ENCODE results near the gene RNF26. TPM values are rescaled to one million over a fixed set of nuclear protein-coding genes. Genes with fewer than 3 reads are reported as not detected.

RNF26 gene
- total and polyA plus RNA-seq, 2 donors (not counting 3 experiments of a cell fraction or from before 2014, with no cell fraction given) = 40.1 to 43.8 TPM

DNA sequence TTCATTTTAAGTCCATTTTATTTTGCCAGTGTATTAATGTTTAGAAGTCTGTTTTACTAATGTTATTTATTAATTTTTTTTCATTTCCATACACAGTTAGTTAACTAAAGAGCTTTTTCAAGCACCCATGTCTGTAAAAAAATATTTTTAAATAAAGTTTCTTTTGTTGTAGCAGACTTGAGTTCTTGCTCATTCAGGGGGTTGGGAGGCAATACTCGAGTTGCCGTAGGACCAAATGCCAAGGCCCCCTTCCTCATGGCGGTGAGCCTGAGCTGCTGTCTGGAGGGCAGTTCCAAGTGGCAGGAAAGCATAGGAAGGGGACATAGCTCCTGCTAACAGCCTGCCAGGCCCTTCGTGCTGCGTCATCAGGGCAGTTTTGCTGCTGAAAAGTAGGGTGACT, 26.4 kb upstream of the RNF26 start:
- H3K79me2 ChIP-seq (ENCODE audit: control insufficient read depth, insufficient read depth, low read length) = peaks cover 19% of the 10 kb centered on the region
- intact Hi-C loops (cut with micrococcal nuclease) (loop anchor here (2.0 kb wide), 1 partner anchor 45 kb away; no protein-coding TSS in a partner anchor), dilution Hi-C loops (cut with MboI; ENCODE audit: extremely low pct_ligation_motif_present, low sequenced_read_pairs) (no loop called here)
- H3K9ac ChIP-seq (replicated peaks; ENCODE audit: extremely low read depth, insufficient read depth, low read length) = no peak overlapping the region
- H3K27me3 ChIP-seq (ENCODE audit: control insufficient read depth in 2 of 2, insufficient read depth in 2 of 2, low read length in 2 of 2) = no peaks in the 10 kb centered on the region
- no TSS peak for BruUV-seq (replicated peaks)
- H3K4me2 ChIP-seq (ENCODE audit: insufficient read depth, low read length) = no peak overlapping the region
- no peak for FAIRE-seq
- no peak for DNase-seq (ENCODE audit: low read depth, low spot score)
- no peak overlapping the region for H3K27ac ChIP-seq (ENCODE audit: insufficient read depth, low read depth, low read length)
- H3K4me3 ChIP-seq (replicated peaks in 1 of 3; ENCODE audit: insufficient read depth in 1 of 3, low read depth in 1 of 3, low read length in 3 of 3) = no peak overlapping the region
- TF ChIP-seq FOS (IDR thresholded peaks at IDR 0.05; ENCODE audit: borderline replicate concordance, insufficient read depth, low read length) (no peak), GATA2 (IDR thresholded peaks at IDR 0.05; ENCODE audit: insufficient read depth, insufficient read length, low read depth, low read length) (no peak)
- peaks cover 2% of the 10 kb centered on the region for H3K4me1 ChIP-seq (ENCODE audit: control insufficient read depth, extremely low read depth, insufficient read depth, low read length)
- no peaks in the 10 kb centered on the region for H3K9me3 ChIP-seq (replicated peaks; ENCODE audit: control insufficient read depth, insufficient read depth, low read length)
- POLR2A ChIA-PET = interaction anchor here (1.1 to 5.5 kb wide), 3 partner anchors 9 to 213 kb away, joined by 6 to 17 read pairs (median 6); partner anchors contain the start of gene MCAM
- H3K9me1 ChIP-seq (replicated peaks; ENCODE audit: control insufficient read depth, extremely low read depth, insufficient read depth, low read length) = no peaks in the 10 kb centered on the region
- H3K36me3 ChIP-seq (ENCODE audit: control insufficient read depth in 2 of 2, extremely low read depth in 1 of 2, insufficient read depth in 2 of 2, low read length in 2 of 2) = peaks cover 25 to 44% of the 10 kb centered on the region in 2 experiments
- H4K20me1 ChIP-seq (replicated peaks; ENCODE audit: control insufficient read depth, extremely low read depth, insufficient read depth, low read length) = no peaks in the 10 kb centered on the region
- CTCF ChIA-PET = interaction anchor here (0.5 to 9.7 kb wide), 17 partner anchors 11 to 258 kb away, joined by 3 to 136 read pairs (median 3); partner anchors contain the start of genes C1QTNF5, CBL, MCAM and RNF26
- no peak overlapping the region for H2AFZ ChIP-seq (ENCODE audit: low read depth, low read length)

DNA sequence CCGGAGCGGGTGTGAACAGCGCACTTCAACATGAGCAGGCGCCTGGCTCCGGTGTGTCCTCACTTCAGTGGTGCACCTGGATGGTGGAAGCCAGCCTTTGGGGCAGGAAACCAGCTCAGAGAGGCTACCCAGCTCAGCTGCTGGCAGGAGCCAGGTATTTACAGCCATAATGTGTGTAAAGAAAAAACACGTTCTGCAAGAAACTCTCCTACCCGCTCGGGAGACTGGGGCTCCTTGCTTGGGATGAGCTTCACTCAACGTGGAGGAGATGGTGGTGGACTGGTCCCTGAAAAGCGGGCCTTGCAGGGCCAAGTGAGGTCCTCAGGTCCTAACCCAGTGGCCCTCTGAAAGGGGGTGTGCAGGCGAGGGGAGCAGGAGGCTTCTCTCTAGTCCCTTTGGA, 24.9 kb upstream of the RNF26 start:
- Histone ChIP-seq H4K20me1 (replicated peaks; ENCODE audit: control insufficient read depth, extremely low read depth, insufficient read depth, low read length) (no peaks in the 10 kb centered on the region), H3K9me3 (replicated peaks; ENCODE audit: control insufficient read depth, insufficient read depth, low read length) (no peaks in the 10 kb centered on the region), H3K27me3 (ENCODE audit: control insufficient read depth in 2 of 2, insufficient read depth in 2 of 2, low read length in 2 of 2) (no peaks in the 10 kb centered on the region), H3K9ac (replicated peaks; ENCODE audit: extremely low read depth, insufficient read depth, low read length) (no peak overlapping the region), H3K9me1 (replicated peaks; ENCODE audit: control insufficient read depth, extremely low read depth, insufficient read depth, low read length) (no peaks in the 10 kb centered on the region), H3K4me2 (ENCODE audit: insufficient read depth, low read length) (no peak overlapping the region), H3K27ac (ENCODE audit: insufficient read depth, low read depth, low read length) (no peak overlapping the region), H3K4me3 (replicated peaks in 1 of 3; ENCODE audit: insufficient read depth in 1 of 3, low read depth in 1 of 3, low read length in 3 of 3) (no peak overlapping the region), H3K36me3 (ENCODE audit: control insufficient read depth in 2 of 2, extremely low read depth in 1 of 2, insufficient read depth in 2 of 2, low read length in 2 of 2) (peaks cover 21 to 52% of the 10 kb centered on the region in 2 experiments), H3K79me2 (ENCODE audit: control insufficient read depth, insufficient read depth, low read length) (peaks cover 33% of the 10 kb centered on the region), H2AFZ (ENCODE audit: low read depth, low read length) (no peak overlapping the region), H3K4me1 (ENCODE audit: control insufficient read depth, extremely low read depth, insufficient read depth, low read length) (peaks cover 10% of the 10 kb centered on the region)
- dilution Hi-C loops (cut with MboI; ENCODE audit: extremely low pct_ligation_motif_present, low sequenced_read_pairs) (no loop called here), intact Hi-C loops (cut with micrococcal nuclease) (no loop called here)
- FAIRE-seq (no peak), DNase-seq (ENCODE audit: low read depth, low spot score) (no peak)
- ChIA-PET CTCF (interaction anchor here (1.4 to 9.7 kb wide), 5 partner anchors 8 to 242 kb away, joined by 3 to 136 read pairs (median 5); partner anchors contain the start of genes C1QTNF5, MCAM and VPS11), POLR2A (interaction anchor here (0.6 to 5.5 kb wide), 4 partner anchors 10 to 165 kb away, joined by 3 to 17 read pairs (median 4); no protein-coding TSS in a partner anchor)
- BruUV-seq (replicated peaks) = no TSS peak
- TF ChIP-seq JUN (IDR thresholded peaks at IDR 0.05; ENCODE audit: borderline replicate concordance, insufficient read depth, insufficient read length, low read depth) (no peak), MYC (IDR thresholded peaks at IDR 0.05; ENCODE audit: low read depth, low read length) (no peak), POLR2AphosphoS5 (IDR thresholded peaks at IDR 0.05; ENCODE audit: insufficient read depth, low read depth, low read length) (no peak), FOS (IDR thresholded peaks at IDR 0.05; ENCODE audit: borderline replicate concordance, insufficient read depth, low read length) (no peak), EZH2 (IDR thresholded peaks at IDR 0.05; ENCODE audit: borderline replicate concordance, low read depth, low read length, severe bottlenecking) (no peak), GATA2 (IDR thresholded peaks at IDR 0.05; ENCODE audit: insufficient read depth, insufficient read length, low read depth, low read length) (no peak)
- TF ChIP-seq, protein P1, sequence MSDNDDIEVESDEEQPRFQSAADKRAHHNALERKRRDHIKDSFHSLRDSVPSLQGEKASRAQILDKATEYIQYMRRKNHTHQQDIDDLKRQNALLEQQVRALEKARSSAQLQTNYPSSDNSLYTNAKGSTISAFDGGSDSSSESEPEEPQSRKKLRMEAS (IDR thresholded peaks at IDR 0.05; ENCODE audit: insufficient read depth, insufficient read length) = no peak
- TF ChIP-seq, protein P2, sequence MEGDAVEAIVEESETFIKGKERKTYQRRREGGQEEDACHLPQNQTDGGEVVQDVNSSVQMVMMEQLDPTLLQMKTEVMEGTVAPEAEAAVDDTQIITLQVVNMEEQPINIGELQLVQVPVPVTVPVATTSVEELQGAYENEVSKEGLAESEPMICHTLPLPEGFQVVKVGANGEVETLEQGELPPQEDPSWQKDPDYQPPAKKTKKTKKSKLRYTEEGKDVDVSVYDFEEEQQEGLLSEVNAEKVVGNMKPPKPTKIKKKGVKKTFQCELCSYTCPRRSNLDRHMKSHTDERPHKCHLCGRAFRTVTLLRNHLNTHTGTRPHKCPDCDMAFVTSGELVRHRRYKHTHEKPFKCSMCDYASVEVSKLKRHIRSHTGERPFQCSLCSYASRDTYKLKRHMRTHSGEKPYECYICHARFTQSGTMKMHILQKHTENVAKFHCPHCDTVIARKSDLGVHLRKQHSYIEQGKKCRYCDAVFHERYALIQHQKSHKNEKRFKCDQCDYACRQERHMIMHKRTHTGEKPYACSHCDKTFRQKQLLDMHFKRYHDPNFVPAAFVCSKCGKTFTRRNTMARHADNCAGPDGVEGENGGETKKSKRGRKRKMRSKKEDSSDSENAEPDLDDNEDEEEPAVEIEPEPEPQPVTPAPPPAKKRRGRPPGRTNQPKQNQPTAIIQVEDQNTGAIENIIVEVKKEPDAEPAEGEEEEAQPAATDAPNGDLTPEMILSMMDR (IDR thresholded peaks at IDR 0.05; ENCODE audit: extremely low read depth in 1 of 2, insufficient read depth in 1 of 2, low read depth in 1 of 2, low read length in 2 of 2) = no peak
